Subcutaneous abdominal adipose tissue (tissue), 5 donors: ENCODE data around the gene CBFB.

ENCODE experiments used
- H3K27ac ChIP-seq: one replicate; pipeline ENCODE4 v1.7.0; 2013; ENCODE audit warnings: low read depth, mild to moderate bottlenecking, inconsistent platforms, low read length, moderate library complexity
- H3K27me3 ChIP-seq, 5 donors: one replicate each; pipeline ENCODE4 v1.7.0; 2013; ENCODE audit warnings: low read length in 5 of 5, inconsistent platforms in 1 of 5; ENCODE audit not compliant: control insufficient read depth in 5 of 5, insufficient read depth in 4 of 5
- H3K36me3 ChIP-seq, 5 donors: one replicate each; pipeline ENCODE4 v1.7.0; 2013; ENCODE audit warnings: low read length in 5 of 5; ENCODE audit not compliant: control insufficient read depth in 5 of 5, insufficient read depth in 5 of 5
- H3K4me1 ChIP-seq, 5 donors: one replicate each; pipeline ENCODE4 v1.7.0; 2013; ENCODE audit warnings: low read length in 5 of 5, mild to moderate bottlenecking in 3 of 5, moderate library complexity in 1 of 5; ENCODE audit not compliant: control insufficient read depth in 5 of 5, insufficient read depth in 5 of 5
- H3K4me3 ChIP-seq, 5 donors: one replicate each; pipeline ENCODE4 v1.7.0; 2013; ENCODE audit warnings: low read length in 5 of 5, low read depth in 1 of 5
- H3K9ac ChIP-seq, 5 donors: one replicate each; pipeline ENCODE4 v1.7.0; 2013; ENCODE audit warnings: low read length in 5 of 5, mild to moderate bottlenecking in 4 of 5, moderate library complexity in 3 of 5
- H3K9me3 ChIP-seq, 5 donors: one replicate each; pipeline ENCODE4 v1.7.0; 2013; ENCODE audit warnings: low read length in 5 of 5; ENCODE audit not compliant: control insufficient read depth in 5 of 5
- donor health status: healthy.
- donor health status: healthy.
- donor health status: healthy.
- donor health status: healthy.
- donor health status: healthy.

CBFB gene

GRCh38 chr16:67150047-67150832, 121.3 kb downstream of the CBFB start:
- H3K4me1 ChIP-seq = peaks cover 0 to 23% (median 15%) of the 10 kb centered on the region in 5 donors
- peak overlapping the region in 2 of 5 donors; percentile 29 to 72 for H3K9ac ChIP-seq
- peaks cover 0 to 42% (median 35%) of the 10 kb centered on the region in 5 donors for H3K36me3 ChIP-seq
- H3K27ac ChIP-seq = no peak overlapping the region
- H3K9me3 ChIP-seq = no peaks in the 10 kb centered on the region
- no peaks in the 10 kb centered on the region for H3K27me3 ChIP-seq
- H3K4me3 ChIP-seq = peak overlapping the region in 4 of 5 donors; percentile 58 to 81 (median 72)
